Upper lobe of left lung (tissue), 6 donors: ENCODE data around the gene EXOSC1. TPM values are rescaled to one million over a fixed set of nuclear protein-coding genes. Genes with fewer than 3 reads are reported as not detected.
A peak's percentile ranks its signal among the peaks of the same experiment; 100 is the strongest.

Experiments used
- ATAC-seq, 2 donors: fragments of 200-7000 bp; cut with Tn5 transposase; one replicate each; pipeline ENCODE4 v1.9.1; 2022; ENCODE audit warnings: mild to moderate bottlenecking in 2 of 2, moderate library complexity in 2 of 2; ENCODE audit not compliant: low FRiP score in 2 of 2
- DNase-seq, 2 donors: peaks; one replicate each; pipeline ENCODE4 v3.0.0-alpha.2; 2019 to 2020
- H3K27ac ChIP-seq, 4 donors: fragments of 200-600 bp; sonication (generic); one replicate each; pipeline ENCODE4 v1.5.1; 2016 to 2019
- H3K27me3 ChIP-seq, 4 donors: fragments of 200-600 bp; sonication (generic); one replicate each; pipeline ENCODE4 v1.5.1; 2017 to 2019
- H3K36me3 ChIP-seq, 4 donors: fragments of 200-600 bp; sonication (generic); one replicate each; pipeline ENCODE4 v1.5.1; 2016 to 2019
- H3K4me1 ChIP-seq, 4 donors: fragments of 200-600 bp; sonication (generic); one replicate each; pipeline ENCODE4 v1.5.1; 2018 to 2019
- H3K4me3 ChIP-seq, 4 donors: fragments of 200-600 bp; sonication (generic); one replicate each; pipeline ENCODE4 v1.5.1; 2017 to 2019; ENCODE audit warnings: mild to moderate bottlenecking in 2 of 4, moderate library complexity in 1 of 4
- H3K9me3 ChIP-seq, 4 donors: fragments of 200-600 bp; sonication (generic); one replicate each; pipeline ENCODE4 v1.5.1; 2018 to 2019
- CTCF ChIP-seq, 6 experiments: fragments of 450-650 bp in 4 of 6; fragments of 200-600 bp in 2 of 6; sonication (generic) in 2 of 6; IDR thresholded peaks; one replicate each; pipeline ENCODE4 v1.5.1; 2016 to 2019; ENCODE audit warnings: antibody characterized with exemption in 6 of 6
- EP300 ChIP-seq, 4 donors: sonication (generic); formaldehyde crosslinking; IDR thresholded peaks; one replicate each; pipeline ENCODE4 v1.5.1; 2017; ENCODE audit warnings: antibody characterized with exemption in 4 of 4, control low read depth in 2 of 4
- POLR2A ChIP-seq, 4 donors: fragments of 450-650 bp; IDR thresholded peaks; one replicate each; pipeline ENCODE4 v1.5.1; 2016 to 2017; ENCODE audit warnings: antibody characterized with exemption in 4 of 4, mild to moderate bottlenecking in 2 of 4
- POLR2AphosphoS5 ChIP-seq, 2 donors: sonication (generic); formaldehyde crosslinking; IDR thresholded peaks; one replicate each; pipeline ENCODE4 v1.5.1; 2017; ENCODE audit warnings: antibody characterized with exemption in 2 of 2
- WGBS, 2 donors: methylation state at CpG; one replicate each; pipeline ENCODE4 v1.1.5; 2017 to 2018; 5-methylcytosine and 5-hydroxymethylcytosine counted together
- total RNA-seq, 6 donors: library from RNA; depleted of rRNA in 4 of 6; stranded (reverse); fragments of >200 nt in 4 of 6; gene quantifications; one replicate each; pipeline versions ENCODE4 v1.1.0 to v1.2.1, GENCODE V29; 2016 to 2021
- donor health status: DM: no; HTN: no; CAD: no; lungs with moderate emphysema.
- donor health status: DM: no; HTN: yes; CAD: no; lungs with severe emphysema.

EXOSC1 gene
- total RNA-seq, 6 donors from 2014 or later, result 19.5 to 30.4 (median 28.1) TPM

GRCh38 chr10:97400665-97401454, 44.9 kb downstream of the EXOSC1 start, which contains the start of gene RRP12:
Gene RRP12, minus strand, starts transcription at chr10:97401340. Its CDS starts 109 bp downstream, at chr10:97401231.
- Histone ChIP-seq H3K4me1 (peaks cover 13 to 18% (median 15%) of the 10 kb centered on the region in 4 donors), H3K36me3 (peaks cover 0 to 15% (median 14%) of the 10 kb centered on the region in 4 donors), H3K9me3 (no peaks in the 10 kb centered on the region), H3K27ac (peak within 1 kb of the TSS; percentile 66 to 87 (median 76)), H3K27me3 (no peaks in the 10 kb centered on the region), H3K4me3 (peak within 1 kb of the TSS; percentile 43 to 87 (median 76))
- peak; percentile 61 to 93 for TF ChIP-seq POLR2AphosphoS5 (IDR thresholded peaks at IDR 0.05)
- TF ChIP-seq EP300 (IDR thresholded peaks at IDR 0.05), result peak in 1 of 4 donors; percentile 48
- peak in 2 of 4 donors; percentile 50 to 74 for TF ChIP-seq POLR2A (IDR thresholded peaks at IDR 0.05)
- peak in 3 of 6 experiments; percentile 5 to 9 (median 7) for TF ChIP-seq CTCF (IDR thresholded peaks at IDR 0.05)
- WGBS, 2 donors, result 2 to 3% methylated on average over 8 to 24 of the region's 39 CpGs
- peak; percentile 97 to 98 for ATAC-seq
- DNase-seq, result peak; percentile 92 to 93

DNA sequence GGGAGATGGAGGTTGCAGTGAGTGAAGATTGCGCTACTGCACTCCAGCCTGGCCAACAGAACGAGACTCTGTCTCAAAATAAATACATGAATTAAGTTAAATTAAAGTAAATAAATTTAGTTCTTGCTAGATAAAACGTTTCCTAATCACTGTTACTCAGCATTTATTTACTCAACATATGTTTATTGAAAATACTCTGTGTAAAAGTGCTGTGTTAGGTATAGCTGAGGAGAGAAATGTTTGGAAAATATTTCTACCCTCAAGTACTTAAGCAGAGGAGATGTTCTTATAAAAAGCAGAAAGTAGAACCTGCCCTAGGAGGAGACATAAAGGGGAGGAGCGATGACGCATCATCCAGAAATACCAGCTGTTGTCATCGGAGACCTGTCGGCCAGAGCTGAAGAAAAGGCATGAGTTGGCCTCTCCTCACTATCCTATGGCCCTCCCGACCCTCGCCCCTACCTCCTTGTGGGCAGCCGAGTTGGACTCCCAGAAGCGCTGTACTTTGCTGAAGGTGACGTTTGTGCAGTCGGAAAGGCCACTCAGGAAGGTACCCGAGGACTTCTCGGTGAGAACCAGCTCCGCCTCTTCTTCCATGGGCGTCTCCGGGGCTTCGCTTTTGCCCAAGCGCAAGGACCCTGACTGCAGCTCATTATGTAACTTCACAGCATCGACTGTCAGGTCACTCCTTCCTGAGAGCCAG, 45.8 kb downstream of the EXOSC1 start:
- peaks cover 0 to 23% (median 18%) of the 10 kb centered on the region in 4 donors for H3K36me3 ChIP-seq
- H3K27ac ChIP-seq, result peak overlapping the region; percentile 5 to 87 (median 76)
- H3K4me1 ChIP-seq, result peaks cover 13 to 18% (median 15%) of the 10 kb centered on the region in 4 donors
- WGBS, 2 donors, result 41 to 55% methylated on average over 13 to 21 of the region's 21 CpGs
- TF ChIP-seq POLR2AphosphoS5 (IDR thresholded peaks at IDR 0.05) (peak in 1 of 2 donors; percentile 4), CTCF (IDR thresholded peaks at IDR 0.05) (no peak)
- no peaks in the 10 kb centered on the region for H3K9me3 ChIP-seq
- DNase-seq (no peak), ATAC-seq (peak; percentile 55 to 72)
- H3K4me3 ChIP-seq, result peak overlapping the region in 3 of 4 donors; percentile 67 to 87 (median 85)
- no peaks in the 10 kb centered on the region for H3K27me3 ChIP-seq

DNA sequence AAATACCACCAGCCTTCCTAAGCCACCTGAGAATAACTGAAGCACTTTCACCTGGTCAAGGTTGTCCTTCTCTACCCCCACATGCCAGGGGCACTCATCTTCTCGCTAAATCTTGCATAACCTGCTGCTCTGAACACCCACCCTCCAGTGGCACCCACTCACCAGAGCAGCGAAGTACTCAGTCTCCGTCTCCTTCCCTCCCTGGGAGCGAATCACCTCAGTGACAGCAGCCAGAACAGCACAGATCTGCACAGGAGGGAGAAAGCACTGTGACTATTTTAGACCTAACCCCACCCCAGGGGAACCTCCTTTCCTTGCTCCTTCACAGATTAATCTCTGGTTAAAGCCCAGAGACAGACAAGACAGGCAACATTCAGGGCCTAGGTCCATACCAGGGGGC, 49.8 kb downstream of the EXOSC1 start:
- ATAC-seq, result no peak
- 94 to 96% methylated on average over 4 of the region's 4 CpGs for WGBS, 2 donors

DNA sequence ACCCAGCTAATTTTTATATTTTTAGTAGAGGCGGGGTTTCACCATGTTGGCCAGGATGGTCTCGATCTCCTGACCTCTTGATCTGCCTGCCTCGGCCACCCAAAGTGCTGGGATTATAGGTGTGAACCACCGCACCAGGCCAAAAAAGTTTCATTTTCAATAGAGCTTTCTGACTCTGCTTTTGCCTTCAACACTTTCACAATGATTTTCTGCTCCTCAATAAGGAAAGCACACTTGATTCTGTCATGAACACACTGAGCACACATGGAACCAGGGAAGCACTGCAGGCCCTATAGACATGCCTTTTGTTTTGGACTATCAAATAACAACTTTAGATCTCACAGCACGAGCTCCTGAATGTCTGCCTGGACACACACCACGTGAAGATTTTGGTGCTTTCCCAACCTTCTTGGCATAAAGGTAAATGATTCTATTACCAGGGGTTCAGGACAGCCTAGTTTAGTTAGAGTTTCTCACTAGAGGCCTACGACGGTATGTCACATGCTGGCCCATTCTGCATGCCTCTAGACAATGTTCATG, 52.7 kb downstream of the EXOSC1 start:
- TF ChIP-seq CTCF (IDR thresholded peaks at IDR 0.05) (no peak), POLR2A (IDR thresholded peaks at IDR 0.05) (no peak), POLR2AphosphoS5 (IDR thresholded peaks at IDR 0.05) (no peak), EP300 (IDR thresholded peaks at IDR 0.05) (no peak)
- ATAC-seq, result no peak
- no peak for DNase-seq

More for the DNA sequence above, 49.8 kb downstream of the EXOSC1 start:
- Histone ChIP-seq H3K27me3 (no peaks in the 10 kb centered on the region), H3K4me1 (peaks cover 8 to 13% (median 12%) of the 10 kb centered on the region in 4 donors), H3K27ac (no peak overlapping the region), H3K4me3 (no peak overlapping the region), H3K9me3 (no peaks in the 10 kb centered on the region), H3K36me3 (peaks cover 0 to 60% (median 34%) of the 10 kb centered on the region in 4 donors)
- no peak for TF ChIP-seq EP300 (IDR thresholded peaks at IDR 0.05)
- TF ChIP-seq POLR2A (IDR thresholded peaks at IDR 0.05), result no peak
- no peak for TF ChIP-seq POLR2AphosphoS5 (IDR thresholded peaks at IDR 0.05)
- TF ChIP-seq CTCF (IDR thresholded peaks at IDR 0.05), result no peak
- DNase-seq, result no peak

More for the DNA sequence above, 52.7 kb downstream of the EXOSC1 start:
- no peaks in the 10 kb centered on the region for H3K9me3 ChIP-seq
- H3K27me3 ChIP-seq, result no peaks in the 10 kb centered on the region
- H3K36me3 ChIP-seq, result peaks cover 7 to 86% (median 60%) of the 10 kb centered on the region in 4 donors
- H3K4me3 ChIP-seq, result no peak overlapping the region
- no peaks in the 10 kb centered on the region for H3K4me1 ChIP-seq
- H3K27ac ChIP-seq, result no peak overlapping the region
- WGBS, 2 donors, result 86 to 93% methylated on average over 8 of the region's 8 CpGs
